NOMO-1 treated with dmso at 0.1 percent for 144 hours (cell line): ENCODE data around the gene PNPLA8.
"Not testable (repeated sequence)": the region's sequence is repeated elsewhere in the genome, so short reads cannot be mapped to it uniquely, and the experiment has no call there.

ENCODE experiments used
- DNase-seq: peaks from one replicate; lab custom pipeline; 2025; ENCODE audit not compliant: unreplicated experiment; lab: John Stamatoyannopoulos, UW

The PNPLA8 gene

GRCh38 chr7:108479751-108480150, 46.2 kb downstream of the PNPLA8 start:
- no peak for DNase-seq

- DNase-seq, result no peak
These were observed 46.8 kb downstream of the PNPLA8 start for GRCh38 chr7:108479118-108479517.

GRCh38 chr7:108468246-108468645, 57.7 kb downstream of the PNPLA8 start:
- no peak for DNase-seq

GRCh38 chr7:108467391-108467790, 58.5 kb downstream of the PNPLA8 start:
- DNase-seq, result no peak

- DNase-seq, result not testable (repeated sequence)
These were observed 59.6 kb downstream of the PNPLA8 start for GRCh38 chr7:108466322-108466721.

- no peak for DNase-seq
These were observed 61.2 kb downstream of the PNPLA8 start for GRCh38 chr7:108464743-108465142.

GRCh38 chr7:108463613-108464012, 62.3 kb downstream of the PNPLA8 start:
- no peak for DNase-seq

GRCh38 chr7:108461840-108462239, 64.1 kb downstream of the PNPLA8 start:
- DNase-seq, result no peak

- DNase-seq, result no peak
These were observed 65.0 kb downstream of the PNPLA8 start for GRCh38 chr7:108460964-108461363.

GRCh38 chr7:108459922-108460551, 65.9 kb downstream of the PNPLA8 start:
- DNase-seq, result no peak

- no peak for DNase-seq
These were observed 68.1 kb downstream of the PNPLA8 start for GRCh38 chr7:108457871-108458270.

GRCh38 chr7:108456845-108457540, 68.9 kb downstream of the PNPLA8 start:
- DNase-seq, result no peak

GRCh38 chr7:108455998-108456677, 69.8 kb downstream of the PNPLA8 start, which contains the start of gene NRCAM:
TSS of gene NRCAM (minus strand) at chr7:108456436. CDS start at chr7:108240064, 216,372 bp downstream.
- peak; percentile 18 for DNase-seq

GRCh38 chr7:108455551-108455997, 70.4 kb downstream of the PNPLA8 start:
- no peak for DNase-seq

GRCh38 chr7:108454674-108455550, 71.0 kb downstream of the PNPLA8 start:
- no peak for DNase-seq

- no peak for DNase-seq
These were observed 71.6 kb downstream of the PNPLA8 start for GRCh38 chr7:108454317-108454673.

GRCh38 chr7:108453320-108453719, 72.6 kb downstream of the PNPLA8 start:
- no peak for DNase-seq

- no peak for DNase-seq
These were observed 73.2 kb downstream of the PNPLA8 start for GRCh38 chr7:108452707-108453106.

- no peak for DNase-seq
These were observed 74.6 kb downstream of the PNPLA8 start for GRCh38 chr7:108451296-108451848.

GRCh38 chr7:108450160-108450559, 75.8 kb downstream of the PNPLA8 start:
- no peak for DNase-seq

- no peak for DNase-seq
These were observed 76.4 kb downstream of the PNPLA8 start for GRCh38 chr7:108449521-108449920.
